Measurements from ENCODE around the gene NCOA1. TPM values are rescaled to one million over a fixed set of nuclear protein-coding genes. Genes with fewer than 3 reads are reported as not detected.
A peak's percentile ranks its signal among the peaks of the same experiment; 100 is the strongest.

Gene NCOA1
- total RNA-seq, 2 experiments from 2014 or later, result 19.2 to 20.2 TPM

GRCh38 chr2:24489465-24490180 lies 1.4 kb upstream of the NCOA1 start:
- H3K9me3 Mint-ChIP-seq, result no peaks in the 10 kb centered on the region
- H3K4me1 Mint-ChIP-seq, result peaks cover 37% of the 10 kb centered on the region
- no peaks in the 10 kb centered on the region for H3K27me3 Mint-ChIP-seq
- peak overlapping the region; percentile 92 for H3K4me3 Mint-ChIP-seq
- no peak for DNase-seq
- H3K27ac Mint-ChIP-seq, result peak overlapping the region; percentile 89
- peaks cover 3% of the 10 kb centered on the region for H3K36me3 Mint-ChIP-seq

GRCh38 chr2:24490181-24490689 lies 819 bp upstream of the NCOA1 start:
- peak overlapping the region; percentile 92 for H3K4me3 Mint-ChIP-seq
- peaks cover 39% of the 10 kb centered on the region for H3K4me1 Mint-ChIP-seq
- H3K27ac Mint-ChIP-seq, result peak overlapping the region; percentile 89
- no peaks in the 10 kb centered on the region for H3K27me3 Mint-ChIP-seq
- DNase-seq, result no peak
- H3K9me3 Mint-ChIP-seq, result no peaks in the 10 kb centered on the region
- H3K36me3 Mint-ChIP-seq, result peaks cover 3% of the 10 kb centered on the region

- H3K4me1 Mint-ChIP-seq, result peaks cover 49% of the 10 kb centered on the region
- peak overlapping the region; percentile 78 for H3K4me3 Mint-ChIP-seq
- no peaks in the 10 kb centered on the region for H3K27me3 Mint-ChIP-seq
- peak; percentile 72 for DNase-seq
- H3K9me3 Mint-ChIP-seq, result no peaks in the 10 kb centered on the region
- peaks cover 3% of the 10 kb centered on the region for H3K36me3 Mint-ChIP-seq
- H3K27ac Mint-ChIP-seq, result peak overlapping the region; percentile 63
These were observed 727 bp downstream of the NCOA1 start for GRCh38 chr2:24491542-24492420.

- Mint-ChIP-seq H3K27me3 (no peaks in the 10 kb centered on the region), H3K9me3 (no peaks in the 10 kb centered on the region), H3K4me3 (peak overlapping the region; percentile 75), H3K4me1 (peaks cover 55% of the 10 kb centered on the region), H3K27ac (peak overlapping the region; percentile 28), H3K36me3 (peaks cover 3% of the 10 kb centered on the region)
- no peak for DNase-seq
These were observed 1.6 kb downstream of the NCOA1 start for GRCh38 chr2:24492421-24493279.

GRCh38 chr2:24493713-24494112 lies 2.7 kb downstream of the NCOA1 start:
- Mint-ChIP-seq H3K9me3 (no peaks in the 10 kb centered on the region), H3K27ac (no peak overlapping the region)

GRCh38 chr2:24494410-24494809 lies 3.4 kb downstream of the NCOA1 start:
- H3K27me3 Mint-ChIP-seq, result no peaks in the 10 kb centered on the region
- no peak for DNase-seq
- no peak overlapping the region for H3K4me3 Mint-ChIP-seq
- H3K4me1 Mint-ChIP-seq, result peaks cover 60% of the 10 kb centered on the region
- H3K36me3 Mint-ChIP-seq, result peaks cover 3% of the 10 kb centered on the region
- H3K27ac Mint-ChIP-seq, result no peak overlapping the region
- H3K9me3 Mint-ChIP-seq, result no peaks in the 10 kb centered on the region

More at GRCh38 chr2:24493713-24494112, 2.7 kb downstream of the NCOA1 start:
- peaks cover 59% of the 10 kb centered on the region for H3K4me1 Mint-ChIP-seq
- DNase-seq, result no peak
- H3K4me3 Mint-ChIP-seq, result peak overlapping the region; percentile 36
- peaks cover 3% of the 10 kb centered on the region for H3K36me3 Mint-ChIP-seq
- no peaks in the 10 kb centered on the region for H3K27me3 Mint-ChIP-seq

- DNase-seq, result no peak
- H3K36me3 Mint-ChIP-seq, result peaks cover 5% of the 10 kb centered on the region
- no peaks in the 10 kb centered on the region for H3K27me3 Mint-ChIP-seq
- peaks cover 55% of the 10 kb centered on the region for H3K4me1 Mint-ChIP-seq
- H3K4me3 Mint-ChIP-seq, result no peak overlapping the region
- no peaks in the 10 kb centered on the region for H3K9me3 Mint-ChIP-seq
- no peak overlapping the region for H3K27ac Mint-ChIP-seq
These were observed 4.4 kb downstream of the NCOA1 start for GRCh38 chr2:24495451-24495850.

GRCh38 chr2:24496959-24497358 lies 5.9 kb downstream of the NCOA1 start:
- no peaks in the 10 kb centered on the region for H3K27me3 Mint-ChIP-seq
- peaks cover 5% of the 10 kb centered on the region for H3K36me3 Mint-ChIP-seq
- H3K4me3 Mint-ChIP-seq, result no peak overlapping the region
- peaks cover 55% of the 10 kb centered on the region for H3K4me1 Mint-ChIP-seq
- DNase-seq, result no peak
- H3K9me3 Mint-ChIP-seq, result no peaks in the 10 kb centered on the region
- H3K27ac Mint-ChIP-seq, result no peak overlapping the region

GRCh38 chr2:24497685-24498084 lies 6.6 kb downstream of the NCOA1 start:
- Mint-ChIP-seq H3K36me3 (peaks cover 5% of the 10 kb centered on the region), H3K9me3 (no peaks in the 10 kb centered on the region), H3K4me1 (peaks cover 56% of the 10 kb centered on the region), H3K27me3 (no peaks in the 10 kb centered on the region), H3K4me3 (no peak overlapping the region), H3K27ac (no peak overlapping the region)
- no peak for DNase-seq

GRCh38 chr2:24498121-24498520 lies 7.1 kb downstream of the NCOA1 start:
- Mint-ChIP-seq H3K4me1 (peaks cover 56% of the 10 kb centered on the region), H3K36me3 (peaks cover 5% of the 10 kb centered on the region)
- DNase-seq, result no peak

GRCh38 chr2:24501813-24502212 lies 10.8 kb downstream of the NCOA1 start:
- no peaks in the 10 kb centered on the region for H3K27me3 Mint-ChIP-seq
- H3K4me3 Mint-ChIP-seq, result no peak overlapping the region
- no peak for DNase-seq
- peaks cover 42% of the 10 kb centered on the region for H3K4me1 Mint-ChIP-seq
- no peaks in the 10 kb centered on the region for H3K9me3 Mint-ChIP-seq
- peaks cover 5% of the 10 kb centered on the region for H3K36me3 Mint-ChIP-seq
- no peak overlapping the region for H3K27ac Mint-ChIP-seq

More at GRCh38 chr2:24498121-24498520, 7.1 kb downstream of the NCOA1 start:
- H3K9me3 Mint-ChIP-seq, result no peaks in the 10 kb centered on the region
- H3K27ac Mint-ChIP-seq, result no peak overlapping the region
- H3K4me3 Mint-ChIP-seq, result no peak overlapping the region
- no peaks in the 10 kb centered on the region for H3K27me3 Mint-ChIP-seq

- Mint-ChIP-seq H3K27ac (no peak overlapping the region), H3K27me3 (no peaks in the 10 kb centered on the region), H3K9me3 (no peaks in the 10 kb centered on the region), H3K4me3 (no peak overlapping the region), H3K36me3 (peaks cover 8% of the 10 kb centered on the region), H3K4me1 (peaks cover 55% of the 10 kb centered on the region)
- DNase-seq, result no peak
These were observed 14.7 kb downstream of the NCOA1 start for GRCh38 chr2:24505534-24506275.

- H3K36me3 Mint-ChIP-seq, result peaks cover 11% of the 10 kb centered on the region
- no peak for DNase-seq
- H3K4me3 Mint-ChIP-seq, result no peak overlapping the region
- H3K9me3 Mint-ChIP-seq, result no peaks in the 10 kb centered on the region
- H3K4me1 Mint-ChIP-seq, result peaks cover 67% of the 10 kb centered on the region
- no peaks in the 10 kb centered on the region for H3K27me3 Mint-ChIP-seq
- no peak overlapping the region for H3K27ac Mint-ChIP-seq
These were observed 16.5 kb downstream of the NCOA1 start for GRCh38 chr2:24507549-24507948.

GRCh38 chr2:24508878-24509277 lies 17.8 kb downstream of the NCOA1 start:
- no peak overlapping the region for H3K27ac Mint-ChIP-seq
- H3K36me3 Mint-ChIP-seq, result peaks cover 11% of the 10 kb centered on the region
- peaks cover 67% of the 10 kb centered on the region for H3K4me1 Mint-ChIP-seq
- no peaks in the 10 kb centered on the region for H3K9me3 Mint-ChIP-seq
- H3K4me3 Mint-ChIP-seq, result no peak overlapping the region
- no peak for DNase-seq
- no peaks in the 10 kb centered on the region for H3K27me3 Mint-ChIP-seq

Measured in activated naive CD8-positive, alpha-beta T cell treated with anti-CD3 and anti-CD28 coated beads for 36 hours (primary cell).